Suppressor macrophage treated with lipopolysaccharide for 4 hours (primary cell): ENCODE results near the gene PLIN5.
A peak's percentile ranks its signal among the peaks of the same experiment; 100 is the strongest.

Experiments used
- DNase-seq: peaks from one replicate; pipeline ENCODE4 v3.0.0-alpha.2; 2020

Gene PLIN5

GRCh38 chr19:4567584-4568071 lies 32.6 kb upstream of the PLIN5 start:
- peak; percentile 82 for DNase-seq

GRCh38 chr19:4566402-4567051 lies 31.5 kb upstream of the PLIN5 start:
- no peak for DNase-seq

- peak; percentile 89 for DNase-seq
Measured at GRCh38 chr19:4563562-4563961, 28.5 kb upstream of the PLIN5 start.

GRCh38 chr19:4562085-4562484 lies 27.1 kb upstream of the PLIN5 start:
- peak; percentile 88 for DNase-seq

- DNase-seq = peak; percentile 89
Measured at GRCh38 chr19:4559569-4559968, 24.5 kb upstream of the PLIN5 start, which contains the start of gene SEMA6B. SEMA6B (minus strand) TSS chr19:4559684; CDS start chr19:4558457, 1,227 bp downstream.

GRCh38 chr19:4557971-4558941 lies 23.2 kb upstream of the PLIN5 start:
- peak; percentile 49 for DNase-seq

GRCh38 chr19:4557144-4557970 lies 22.3 kb upstream of the PLIN5 start:
- DNase-seq = no peak

GRCh38 chr19:4556597-4557127 lies 21.6 kb upstream of the PLIN5 start:
- DNase-seq = peak; percentile 66

DNA sequence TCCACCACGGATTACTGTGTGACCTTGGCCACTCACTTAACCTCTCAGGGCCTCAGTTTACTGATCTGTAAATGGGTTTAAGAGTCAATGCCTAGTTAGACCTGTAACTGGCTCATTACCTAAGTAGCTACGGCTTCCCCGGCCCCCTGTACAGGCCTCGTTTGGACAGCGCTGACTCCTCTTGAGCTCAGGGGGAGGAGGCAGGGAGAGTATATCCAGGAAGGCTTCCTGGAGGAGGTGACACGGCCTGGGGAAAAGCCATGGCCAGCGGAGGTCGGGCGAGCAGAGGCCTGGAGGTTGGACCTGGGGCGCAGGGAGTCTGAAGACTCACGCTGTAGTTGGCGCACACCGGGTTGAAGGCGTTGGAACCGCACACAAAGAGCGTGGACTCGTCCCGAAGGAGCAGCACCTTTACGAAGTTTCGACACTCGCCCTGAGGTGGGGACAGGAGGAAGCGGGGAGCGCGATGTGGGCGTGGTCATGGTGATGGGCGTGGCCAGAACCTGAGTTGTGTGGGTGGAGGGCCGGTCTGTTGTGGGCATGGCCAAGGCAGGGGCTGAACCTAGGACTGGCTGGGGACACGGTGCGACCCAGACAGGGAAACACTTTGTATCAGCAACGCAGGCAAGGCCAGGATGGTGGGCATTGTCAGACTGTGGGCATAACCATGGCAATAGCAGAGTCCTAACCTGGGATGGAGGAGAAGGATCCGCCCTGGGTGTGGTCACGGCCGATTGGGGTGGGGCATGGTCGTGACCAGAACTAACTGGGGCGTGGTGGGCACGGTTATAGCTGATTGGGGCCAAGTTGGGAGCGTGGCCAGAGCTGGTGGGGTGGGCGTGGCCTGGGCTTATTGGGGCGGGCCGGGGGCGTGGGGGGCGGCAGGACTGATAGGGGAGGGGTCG lies 20.9 kb upstream of the PLIN5 start:
- DNase-seq = no peak

DNA sequence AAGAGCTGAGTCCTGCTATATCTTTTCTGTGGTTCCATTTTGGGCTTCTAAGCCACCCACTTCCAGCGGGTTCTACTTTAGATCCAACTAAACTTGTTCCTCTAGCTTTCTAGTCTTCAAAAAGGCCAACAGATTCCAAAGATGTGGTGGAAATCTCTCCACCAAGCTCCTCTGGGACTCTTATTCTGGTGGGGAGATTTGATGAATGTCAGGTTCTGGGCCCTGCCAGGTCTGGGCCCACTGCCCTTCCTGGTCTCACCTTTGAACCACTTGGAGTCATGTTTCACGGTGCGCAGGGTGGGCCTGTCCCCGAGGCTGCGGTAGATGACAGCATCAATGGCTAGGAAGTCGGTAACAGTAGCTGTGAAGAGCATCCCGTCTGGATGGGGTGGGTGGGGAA lies 19.7 kb upstream of the PLIN5 start:
- DNase-seq = no peak

GRCh38 chr19:4553775-4554174 lies 18.8 kb upstream of the PLIN5 start:
- DNase-seq = no peak

- no peak for DNase-seq
Measured at GRCh38 chr19:4553092-4553695, 18.2 kb upstream of the PLIN5 start.

DNA sequence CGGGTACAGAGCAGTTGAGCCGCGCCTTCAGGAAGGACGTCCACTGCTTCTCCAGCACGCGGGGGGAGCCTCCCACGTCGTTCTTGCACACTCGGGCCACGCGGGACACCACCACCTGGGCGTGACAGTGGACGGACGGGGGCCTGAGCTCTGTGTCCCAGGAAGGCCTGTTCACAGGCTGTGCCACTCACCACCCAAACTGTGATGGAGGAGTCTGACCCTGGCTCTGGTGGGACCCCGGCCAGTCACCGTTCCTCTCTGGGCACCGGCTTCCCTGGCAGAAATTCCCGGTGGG lies 17.4 kb upstream of the PLIN5 start:
- DNase-seq = no peak

DNA sequence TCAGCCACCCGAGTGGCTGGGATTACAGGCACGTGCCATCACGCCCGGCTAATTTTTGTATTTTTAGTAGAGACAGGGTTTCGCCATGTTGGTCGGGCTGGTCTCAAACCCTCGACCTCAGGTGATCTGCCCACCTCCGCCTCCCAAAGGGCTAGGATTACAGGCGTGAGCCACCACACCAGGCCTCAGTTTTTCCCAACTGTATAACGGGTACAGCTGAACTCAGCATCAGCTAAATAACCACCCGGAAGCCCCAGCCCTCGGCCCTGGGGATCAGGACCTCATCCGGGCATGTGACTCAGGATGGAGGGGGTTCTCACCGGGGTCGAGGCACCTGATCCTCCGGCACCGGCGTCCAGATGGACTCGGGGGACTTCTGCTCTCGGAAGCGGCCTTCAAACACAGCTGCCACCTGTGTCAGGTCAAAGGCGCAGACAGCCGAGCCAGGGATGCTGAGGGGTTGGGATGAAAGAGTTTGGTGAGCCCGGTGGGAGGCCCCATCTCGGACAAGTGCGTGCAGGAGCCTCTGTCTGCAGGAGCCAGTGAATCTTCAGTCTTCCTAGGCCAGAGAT lies 15.5 kb upstream of the PLIN5 start:
- DNase-seq = no peak

DNA sequence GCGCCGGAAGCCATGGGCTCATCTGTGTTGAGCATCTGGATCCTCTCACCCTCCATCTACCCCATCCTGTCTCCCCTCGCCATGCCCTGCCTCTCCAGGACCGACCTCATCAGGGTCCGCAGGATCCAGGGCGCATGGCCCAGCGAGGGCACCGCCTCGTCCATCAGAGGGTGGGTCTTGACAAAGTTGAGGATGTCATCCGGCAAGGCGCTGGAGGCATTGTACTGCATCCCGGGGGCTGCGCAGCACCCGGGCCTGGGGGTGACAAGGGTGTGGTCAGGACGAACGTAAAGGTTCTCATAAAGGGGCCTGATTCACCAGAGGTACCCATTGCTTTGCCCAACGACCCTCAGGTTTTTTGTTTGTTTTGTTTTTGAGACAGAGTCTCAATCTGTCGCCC lies 15.0 kb upstream of the PLIN5 start:
- no peak for DNase-seq

- no peak for DNase-seq
Measured at GRCh38 chr19:4548238-4548584, 13.2 kb upstream of the PLIN5 start.

DNA sequence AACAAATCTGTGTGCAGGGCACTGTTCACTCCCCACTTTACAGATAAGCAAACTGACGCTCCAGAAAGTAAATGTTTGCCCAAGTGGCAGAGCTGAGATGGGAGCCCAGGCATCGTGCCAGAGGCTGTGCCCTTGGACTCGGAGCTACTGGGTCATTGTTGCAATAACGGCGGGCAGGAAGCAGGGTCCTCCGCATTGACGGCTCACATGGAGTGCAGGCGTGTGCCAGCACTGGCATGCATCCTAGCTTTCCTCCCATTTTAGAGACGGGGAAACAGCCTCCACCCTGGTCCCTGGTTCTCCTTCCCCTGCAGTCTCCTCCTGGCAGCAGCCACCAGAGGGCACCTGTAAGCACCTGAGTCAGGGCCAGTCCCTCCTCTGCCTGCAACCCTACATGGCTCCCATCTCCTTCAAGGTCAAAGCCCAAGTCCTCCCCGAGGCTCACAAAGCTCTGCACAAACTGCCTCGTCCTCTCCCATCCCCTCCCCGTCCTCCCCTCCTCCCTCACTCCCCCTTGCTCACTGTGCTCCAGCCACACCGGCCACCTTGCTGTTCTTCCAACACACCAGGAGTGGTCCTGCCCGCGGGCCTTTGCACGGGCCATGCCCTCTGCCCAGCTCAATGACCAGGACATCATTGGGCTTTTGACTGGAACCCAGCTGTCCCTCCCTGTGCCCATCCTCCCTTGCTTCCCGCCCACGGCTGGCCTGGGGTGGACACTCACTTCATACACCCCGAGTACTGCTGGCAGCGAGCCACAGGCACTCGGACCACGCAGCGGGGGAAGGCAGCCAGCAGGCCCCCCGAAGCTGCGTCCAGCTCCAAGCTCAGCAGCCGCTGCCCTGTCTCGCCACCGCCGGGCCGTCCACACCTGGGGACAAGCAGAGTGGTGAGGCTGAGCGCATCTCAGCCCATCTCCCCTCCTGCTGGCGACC lies 12.5 kb upstream of the PLIN5 start:
- DNase-seq = peak; percentile 38

GRCh38 chr19:4543842-4544647 lies 9.0 kb upstream of the PLIN5 start:
- DNase-seq = no peak
